AG04449 (cell line): ENCODE measurements around the gene CCNK.

Source experiments
- CTCF ChIA-PET: fragments of 350-600 bp; formaldehyde crosslinking; extraction: SDS; loops from one replicate; lab custom pipeline; 2021; ENCODE audit warnings: antibody characterized with exemption; lab: Yijun Ruan, JAX
- POLR2A ChIA-PET: fragments of 400-600, 350-600 bp; formaldehyde crosslinking; extraction: SDS; loops from one replicate; lab custom pipeline; 2020; ENCODE audit warnings: antibody characterized with exemption, inconsistent platforms; lab: Yijun Ruan, JAX
- DNase-seq: peaks from one replicate; pipeline ENCODE4 v3.0.0-alpha.2; 2010; ENCODE audit warnings: low read depth, low spot score
- H3K4me3 ChIP-seq: 2 replicates; pipeline ENCODE4 v1.5.1; 2011; ENCODE audit warnings: low read depth, mild to moderate bottlenecking, control low read depth, low read length
- CTCF ChIP-seq: IDR thresholded peaks from one replicate; pipeline ENCODE4 v1.5.1; 2011; ENCODE audit warnings: mild to moderate bottlenecking, moderate library complexity, low read length, control low read depth, inconsistent platforms; ENCODE audit not compliant: insufficient read depth; ENCODE audit errors: missing control alignments

CCNK gene

GRCh38 chr14:99461411-99462085, 19.7 kb upstream of the CCNK start:
- H3K4me3 ChIP-seq, result no peak overlapping the region
- no peak for TF ChIP-seq CTCF
- ChIA-PET CTCF (interaction anchor here (0.7 to 1.3 kb wide), 3 partner anchors 31 to 485 kb away, joined by 3 read pairs; no protein-coding TSS in a partner anchor), POLR2A (no interaction called here)
- no peak for DNase-seq

GRCh38 chr14:99462210-99462609, 19.0 kb upstream of the CCNK start:
- no peak for TF ChIP-seq CTCF
- POLR2A ChIA-PET, result no interaction called here
- CTCF ChIA-PET, result interaction anchor here (0.9 to 1.4 kb wide), 4 partner anchors 10 to 485 kb away, joined by 3 to 6 read pairs (median 3); no protein-coding TSS in a partner anchor
- DNase-seq, result no peak
- H3K4me3 ChIP-seq, result no peak overlapping the region

DNA sequence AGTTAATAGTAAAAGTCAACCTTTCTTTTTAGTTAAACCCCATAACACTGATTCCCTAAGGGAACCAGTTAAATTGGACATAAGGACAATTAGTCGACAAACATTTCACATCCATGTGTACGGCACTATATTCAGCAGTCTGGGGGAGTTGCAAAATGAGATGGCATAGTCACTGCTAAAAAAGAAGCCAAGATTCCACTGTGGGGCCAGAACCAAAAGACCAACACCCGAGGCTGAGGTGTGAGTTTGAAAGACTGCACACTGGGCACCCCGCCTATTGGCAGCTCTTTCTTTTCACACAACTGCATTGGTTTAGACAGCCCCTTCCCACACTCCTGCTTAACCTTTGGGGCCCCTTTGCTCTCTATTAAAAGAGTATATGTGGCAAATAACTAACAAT, 17.2 kb upstream of the CCNK start:
- TF ChIP-seq CTCF, result no peak
- no peak overlapping the region for H3K4me3 ChIP-seq
- ChIA-PET CTCF (interaction anchor here (1.1 kb wide), 1 partner anchor 14 kb away, joined by 3 read pairs; no protein-coding TSS in a partner anchor), POLR2A (no interaction called here)
- DNase-seq, result no peak

- ChIA-PET CTCF (interaction anchor here (1.8 kb wide), 1 partner anchor 9 kb away, joined by 4 read pairs; no protein-coding TSS in a partner anchor), POLR2A (no interaction called here)
- no peak for TF ChIP-seq CTCF
- no peak overlapping the region for H3K4me3 ChIP-seq
- DNase-seq, result no peak
Observed at GRCh38 chr14:99465288-99465687, 15.9 kb upstream of the CCNK start.

- TF ChIP-seq CTCF, result no peak
- no peak overlapping the region for H3K4me3 ChIP-seq
- CTCF ChIA-PET, result no interaction called here
- POLR2A ChIA-PET, result no interaction called here
- DNase-seq, result no peak
Observed at GRCh38 chr14:99466758-99467157, 14.5 kb upstream of the CCNK start.

DNA sequence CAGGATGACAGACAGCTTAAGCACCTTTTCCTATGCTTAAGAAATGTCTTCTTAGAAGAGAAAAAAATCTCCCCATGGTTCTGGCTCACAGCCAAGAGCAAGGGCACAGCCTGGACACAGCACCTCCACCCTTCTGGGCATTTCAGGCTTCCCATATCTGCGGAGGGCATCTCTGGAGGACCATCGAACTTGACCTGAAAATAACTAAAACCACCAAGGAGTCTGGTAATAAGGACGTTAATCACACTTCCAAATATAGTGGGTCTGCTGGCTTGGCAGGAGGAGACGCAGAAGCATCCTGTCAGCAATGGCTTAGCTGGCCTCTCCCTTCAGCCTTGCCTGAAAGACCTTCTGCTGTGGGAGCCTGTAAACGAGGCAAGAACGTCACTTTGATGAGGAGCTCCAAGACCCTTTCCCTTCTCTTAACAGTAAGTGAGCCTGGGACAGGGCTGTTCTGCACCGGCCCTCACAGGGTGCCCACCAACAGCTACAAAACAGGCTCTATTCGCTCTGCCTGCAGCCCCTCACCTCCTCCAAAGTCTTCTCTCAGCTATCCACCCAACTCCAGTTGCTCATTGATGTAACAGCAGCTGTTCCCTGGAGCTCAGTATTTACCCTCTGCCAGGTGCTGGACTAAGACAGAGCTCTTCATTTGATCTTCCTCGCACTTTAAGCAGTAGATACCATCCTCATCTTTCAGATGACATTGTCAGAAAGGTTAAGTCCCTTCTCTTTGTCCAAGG, 13.7 kb upstream of the CCNK start:
- TF ChIP-seq CTCF, result no peak
- no peak overlapping the region for H3K4me3 ChIP-seq
- ChIA-PET POLR2A (no interaction called here), CTCF (interaction anchor here (0.8 kb wide), 1 partner anchor 13 kb away, joined by 3 read pairs; no protein-coding TSS in a partner anchor)
- no peak for DNase-seq
